G401 (cell line): Measurements from ENCODE around the gene C4BPA. TPM values are rescaled to one million over a fixed set of nuclear protein-coding genes. Genes with fewer than 3 reads are reported as not detected.

ENCODE experiments used
- DNase-seq: peaks from one replicate; pipeline ENCODE4 v3.0.0-alpha.2; 2015; ENCODE audit warnings: low spot score
- in situ Hi-C: cut with HindIII; loops from 2 replicates; pipeline ENCODE4 v1.10.0; 2016; ENCODE audit warnings: low sequenced_read_pairs, mixed read lengths
- total RNA-seq: library from RNA; depleted of rRNA; stranded (reverse); fragments of >200 nt; shearing (Covaris generic); gene quantifications from 2 replicates; pipeline ENCODE4 v1.2.3, GENCODE V29; 2014; rRNA removed

C4BPA gene
- total RNA-seq, 1 experiment from 2014 or later = not detected

DNA sequence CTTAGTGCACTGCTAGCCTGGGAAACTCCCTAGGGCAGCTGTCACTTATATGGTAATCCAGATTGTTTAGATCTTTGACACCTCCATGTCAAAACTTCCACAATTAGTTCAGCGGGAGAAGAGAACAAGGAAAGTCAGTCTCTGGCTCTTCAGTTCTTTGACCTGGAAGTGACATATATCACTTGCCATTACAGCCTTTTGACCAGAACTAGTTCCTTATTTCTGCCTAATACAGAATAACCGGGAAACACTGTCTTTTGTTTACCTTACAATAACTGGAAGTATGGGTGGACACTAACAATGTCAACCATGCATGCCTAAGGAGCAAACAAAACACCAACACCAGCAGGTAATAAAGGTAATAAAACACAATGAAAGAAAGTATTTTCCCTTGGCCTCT is 68.3 kb downstream of the C4BPA start:
- in situ Hi-C loops = no loop called here

DNA sequence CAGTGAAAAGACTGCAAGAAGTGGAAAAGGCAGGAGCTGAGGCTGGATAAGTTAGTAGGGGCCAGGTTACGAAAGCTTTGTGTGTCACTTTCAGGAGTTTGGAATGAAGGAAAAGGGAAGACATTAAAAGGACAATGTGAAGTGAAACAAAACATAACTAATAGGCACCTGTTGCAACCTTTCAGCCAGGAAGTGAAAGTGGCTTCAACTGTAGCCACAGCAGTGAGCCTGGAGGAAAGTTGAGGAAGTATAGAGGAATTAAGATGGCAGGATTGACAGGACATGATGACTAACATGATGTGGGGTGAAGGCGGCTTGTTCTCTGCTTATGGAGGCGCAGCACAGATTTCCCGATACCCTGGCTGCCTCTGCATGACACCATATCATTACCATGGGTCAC is 68.9 kb downstream of the C4BPA start:
- no peak for DNase-seq
- in situ Hi-C loops = no loop called here

More for the DNA sequence above, 68.3 kb downstream of the C4BPA start:
- no peak for DNase-seq

DNA sequence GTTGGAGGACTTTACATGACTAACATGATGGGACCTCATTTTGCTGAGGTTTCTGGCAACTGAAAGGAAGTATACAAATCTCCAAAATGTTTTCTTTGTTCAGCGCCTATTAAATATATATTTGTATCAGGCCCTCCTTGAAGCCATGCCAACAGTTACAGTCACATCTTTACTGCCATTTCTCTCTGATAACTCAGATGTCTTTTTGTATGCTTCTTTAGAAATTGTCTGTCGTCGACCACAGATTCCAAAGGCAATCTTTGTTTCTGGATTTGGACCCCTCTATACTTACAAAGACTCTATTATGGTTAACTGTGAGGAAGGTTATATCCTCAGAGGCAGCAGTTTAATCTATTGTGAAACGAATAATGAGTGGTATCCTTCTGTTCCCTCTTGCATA is 69.4 kb downstream of the C4BPA start:
- in situ Hi-C loops = no loop called here
- DNase-seq = no peak

DNA sequence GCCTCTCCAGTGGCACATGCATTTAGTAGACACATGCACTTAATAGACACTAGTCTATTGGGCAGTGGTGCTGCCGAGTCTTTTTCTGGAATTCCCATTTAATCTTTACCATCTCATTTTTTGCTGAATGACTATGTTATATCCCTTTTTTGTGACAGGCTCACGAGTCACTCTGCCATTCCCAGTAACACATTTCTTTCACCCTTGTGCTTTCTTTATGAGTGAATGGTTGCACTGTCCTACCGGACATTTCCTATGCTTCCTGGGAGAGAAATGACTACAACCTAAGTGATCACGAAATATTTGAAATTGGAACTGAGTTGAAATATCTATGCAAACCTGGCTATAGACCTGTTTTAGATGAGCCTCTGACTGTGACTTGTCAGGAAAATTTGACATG is 70.9 kb downstream of the C4BPA start:
- in situ Hi-C loops = no loop called here
- DNase-seq = no peak

DNA sequence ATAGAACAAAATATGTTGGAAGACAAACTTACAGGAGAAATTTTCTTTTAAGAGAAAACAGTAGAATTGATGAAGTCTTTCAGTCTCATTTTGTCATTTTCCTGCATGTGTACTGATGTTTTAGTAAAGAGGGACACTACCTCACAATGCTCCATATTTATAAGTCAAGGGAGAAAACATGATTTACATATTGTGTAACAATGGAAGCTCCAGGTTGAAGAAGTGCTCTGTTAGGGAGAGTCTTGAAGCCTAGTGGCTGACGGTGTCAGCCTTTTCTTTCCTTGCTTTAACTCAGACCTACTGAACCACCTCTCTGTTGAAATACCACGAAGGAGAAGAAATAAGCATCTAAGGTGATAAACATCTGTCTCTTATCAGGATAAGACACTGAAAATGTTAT is 75.0 kb downstream of the C4BPA start:
- no peak for DNase-seq
- in situ Hi-C loops = no loop called here

DNA sequence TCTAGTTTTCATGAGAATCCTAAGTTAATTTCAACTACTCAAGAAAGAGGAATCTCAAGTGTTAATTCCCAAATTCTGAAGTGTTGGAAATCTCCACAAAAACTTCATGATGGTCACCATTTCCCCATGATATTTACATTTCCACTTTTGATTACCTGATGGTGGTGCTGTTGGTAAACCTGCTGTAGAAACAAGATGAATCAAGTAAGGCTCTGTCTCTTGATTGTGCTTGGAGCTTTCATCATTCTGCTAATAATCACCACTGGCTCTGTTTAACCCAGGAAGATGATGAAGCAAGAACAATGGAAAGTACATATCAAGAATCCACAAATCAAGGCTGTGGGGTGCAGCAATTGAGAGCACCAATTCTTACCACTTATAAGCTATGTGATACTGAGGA is 77.8 kb downstream of the C4BPA start:
- DNase-seq = no peak
- in situ Hi-C loops = no loop called here

DNA sequence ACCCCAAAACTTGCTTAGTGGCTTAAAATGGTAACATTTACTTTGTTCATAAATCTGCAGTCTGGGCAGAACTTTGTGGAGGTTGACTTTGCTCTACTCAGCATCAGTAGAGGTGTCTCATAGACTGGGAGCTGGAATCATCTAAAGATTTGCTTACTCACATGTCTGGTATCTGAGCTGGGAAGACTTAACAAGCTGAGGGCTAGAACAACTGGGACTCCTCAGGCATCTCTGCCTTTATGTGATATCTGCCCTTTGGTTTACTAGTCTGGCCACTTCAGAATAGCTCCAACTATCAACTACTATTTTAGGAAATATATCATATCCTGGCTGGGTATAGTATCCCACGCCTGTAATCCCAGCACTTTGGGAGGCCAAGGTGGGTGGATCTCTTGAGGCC is 82.5 kb downstream of the C4BPA start:
- in situ Hi-C loops = no loop called here
- DNase-seq = no peak

DNA sequence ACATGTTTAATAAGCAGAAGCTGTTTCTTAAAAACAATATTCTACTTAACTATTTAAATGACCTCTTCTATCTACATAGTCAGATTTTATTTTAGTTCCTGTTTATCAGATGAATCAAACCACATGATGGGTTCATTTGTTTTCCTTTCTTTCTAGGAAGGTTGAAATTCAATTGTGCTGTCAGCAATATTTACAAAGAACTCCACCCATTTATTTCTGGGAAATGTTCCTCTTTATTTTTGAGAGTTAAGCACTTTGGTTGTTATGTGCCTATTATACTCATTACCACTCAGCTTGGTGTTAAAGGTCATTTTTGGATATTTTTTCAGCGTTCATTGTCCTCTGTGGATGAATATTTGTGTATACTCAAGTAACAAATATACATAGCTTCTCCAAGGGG is 84.9 kb downstream of the C4BPA start:
- no peak for DNase-seq
- in situ Hi-C loops = no loop called here

DNA sequence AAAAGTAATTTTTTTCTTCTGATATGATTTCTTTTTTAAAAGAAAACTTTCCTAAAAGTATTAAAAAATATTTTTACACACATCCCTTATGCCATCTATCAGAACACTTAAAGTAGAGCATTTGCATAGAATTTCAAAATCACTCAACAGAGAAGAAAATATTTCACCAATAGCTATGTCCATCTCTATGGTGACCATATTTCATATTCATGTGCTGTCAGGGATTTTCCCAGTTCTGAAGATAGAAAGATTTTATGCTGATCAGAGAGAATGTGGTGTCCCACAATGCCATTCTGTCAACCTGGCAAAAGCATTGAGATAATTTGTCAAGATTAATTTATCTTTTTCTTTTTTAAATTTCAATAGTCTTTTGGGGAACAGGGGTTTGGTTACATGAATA is 87.0 kb downstream of the C4BPA start:
- no peak for DNase-seq
- in situ Hi-C loops = no loop called here

DNA sequence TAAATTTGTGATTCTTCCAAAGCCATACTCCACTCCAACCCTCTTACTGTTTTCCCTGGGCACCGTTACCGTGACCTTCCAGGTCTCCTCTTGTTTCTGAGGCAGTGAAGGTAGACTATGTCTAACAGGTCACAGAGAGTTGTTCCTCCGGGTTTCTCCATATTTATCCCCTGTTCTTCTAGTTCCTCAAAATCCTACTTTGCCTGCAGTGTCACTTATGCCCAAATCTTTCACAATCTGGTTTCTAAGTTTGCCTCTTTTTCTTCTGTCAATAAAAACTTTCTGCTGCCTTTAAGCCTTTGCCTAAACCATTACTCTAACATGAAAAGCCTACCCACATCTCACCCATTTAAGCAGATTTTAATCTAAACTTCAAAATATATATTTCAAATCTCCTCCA is 87.7 kb downstream of the C4BPA start:
- DNase-seq = no peak
- in situ Hi-C loops = no loop called here

DNA sequence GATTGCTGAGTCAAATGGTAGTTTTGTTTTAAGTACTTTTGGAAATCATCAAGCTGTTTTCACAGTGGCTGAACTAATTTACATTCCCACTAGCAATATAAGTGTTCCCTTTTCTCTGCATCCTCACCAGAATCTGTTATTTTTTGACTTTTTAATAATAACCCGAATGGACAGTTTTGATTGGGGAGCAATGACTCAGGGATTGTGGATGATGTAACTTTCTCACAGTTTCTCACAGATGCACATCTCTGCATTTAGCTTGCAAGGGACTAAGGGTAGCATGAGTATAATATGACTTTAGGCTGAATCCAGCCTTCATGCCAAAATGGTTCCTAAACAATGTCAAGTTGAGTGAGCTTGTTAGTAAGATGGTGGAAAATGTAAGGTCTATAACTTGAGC is 90.2 kb downstream of the C4BPA start:
- in situ Hi-C loops = no loop called here
- DNase-seq = no peak

Other genes with a start within 250 kb of the C4BPA start
- gene IL20, start 238.6 kb upstream of the C4BPA start, total RNA-seq = not detected in 2 replicates
- gene IL24, start 206.8 kb upstream of the C4BPA start, total RNA-seq = not detected in 2 replicates
- gene FCMR, start 182.3 kb upstream of the C4BPA start, total RNA-seq = not detected in 2 replicates
- not detected in 2 replicates for gene PIGR, start 157.8 kb upstream of the C4BPA start, total RNA-seq
- not detected in 2 replicates for gene FCAMR, start 133.8 kb upstream of the C4BPA start, total RNA-seq
- not detected in 2 replicates for gene C1orf116, start 71.5 kb upstream of the C4BPA start, total RNA-seq
- 9.6 and 14.9 TPM in 2 replicates for gene YOD1, start 53.0 kb upstream of the C4BPA start, total RNA-seq
- gene PFKFB2, start 51.0 kb upstream of the C4BPA start, total RNA-seq = 18.8 and 25.6 TPM in 2 replicates
- not detected in 2 replicates for gene C4BPB, start 15.4 kb upstream of the C4BPA start, total RNA-seq
- gene CD55, start 217.4 kb downstream of the C4BPA start, total RNA-seq = 11.4 and 11.5 TPM in 2 replicates